Globus pallidus (tissue), 1 donor: ENCODE data around the gene PRLR.
A peak's percentile ranks its signal among the peaks of the same experiment; 100 is the strongest.
"Not testable (repeated sequence)": the region's sequence is repeated elsewhere in the genome, so short reads cannot be mapped to it uniquely, and the experiment has no call there.

ENCODE experiments used
- DNase-seq: peaks from one replicate; pipeline ENCODE4 v3.0.0-alpha.2; 2015; ENCODE audit warnings: low spot score

PRLR gene

GRCh38 chr5:35127006-35127405, 103.3 kb downstream of the PRLR start:
- DNase-seq: no peak

GRCh38 chr5:35125746-35126145, 104.5 kb downstream of the PRLR start:
- DNase-seq: no peak

- DNase-seq: no peak
These were observed 105.4 kb downstream of the PRLR start for GRCh38 chr5:35124932-35125331.

- no peak for DNase-seq
These were observed 107.5 kb downstream of the PRLR start for GRCh38 chr5:35122819-35123218.

GRCh38 chr5:35120715-35121114, 109.6 kb downstream of the PRLR start:
- DNase-seq: no peak

GRCh38 chr5:35117967-35118366, 112.3 kb downstream of the PRLR start:
- no peak for DNase-seq

GRCh38 chr5:35115920-35116319, 114.4 kb downstream of the PRLR start:
- DNase-seq: no peak

- DNase-seq: no peak
These were observed 115.6 kb downstream of the PRLR start for GRCh38 chr5:35114698-35115097.

- no peak for DNase-seq
These were observed 118.0 kb downstream of the PRLR start for GRCh38 chr5:35112300-35112699.

- not testable (repeated sequence) for DNase-seq
These were observed 125.7 kb downstream of the PRLR start for GRCh38 chr5:35104550-35104949.

GRCh38 chr5:35103637-35104299, 126.5 kb downstream of the PRLR start:
- DNase-seq: no peak

- not testable (repeated sequence) for DNase-seq
These were observed 128.6 kb downstream of the PRLR start for GRCh38 chr5:35101720-35102119.

GRCh38 chr5:35101016-35101415, 129.3 kb downstream of the PRLR start:
- DNase-seq: no peak

- no peak for DNase-seq
These were observed 132.1 kb downstream of the PRLR start for GRCh38 chr5:35098214-35098613.

- DNase-seq: no peak
These were observed 133.4 kb downstream of the PRLR start for GRCh38 chr5:35096932-35097331.

GRCh38 chr5:35096216-35096615, 134.1 kb downstream of the PRLR start:
- no peak for DNase-seq

- DNase-seq: no peak
These were observed 134.9 kb downstream of the PRLR start for GRCh38 chr5:35095366-35095765.

- no peak for DNase-seq
These were observed 135.3 kb downstream of the PRLR start for GRCh38 chr5:35094948-35095347.

- no peak for DNase-seq
These were observed 137.6 kb downstream of the PRLR start for GRCh38 chr5:35092703-35093102.

GRCh38 chr5:35091704-35092103, 138.6 kb downstream of the PRLR start:
- no peak for DNase-seq

GRCh38 chr5:35089334-35090314, 140.7 kb downstream of the PRLR start:
- peak; percentile 32 for DNase-seq

- DNase-seq: no peak
These were observed 142.3 kb downstream of the PRLR start for GRCh38 chr5:35087991-35088390.

- no peak for DNase-seq
These were observed 147.1 kb downstream of the PRLR start for GRCh38 chr5:35083150-35083549.
